CD14-positive monocyte (primary cell): ENCODE results near the gene NOP9. TPM values are rescaled to one million over a fixed set of nuclear protein-coding genes. Genes with fewer than 3 reads are reported as not detected.

Source experiments
- DNase-seq, 3 donors: peaks; one replicate each; pipeline ENCODE4 v3.0.0-alpha.2; 2011 to 2022
- H2AFZ ChIP-seq: 2 replicates; pipeline ENCODE4 v1.6.0; 2012; ENCODE audit warnings: mild to moderate bottlenecking, low read depth, low read length, inconsistent platforms; ENCODE audit not compliant: insufficient read depth, poor library complexity, severe bottlenecking
- H3K27ac ChIP-seq, 2 donors: 1 replicate in 1 of 2; 2 replicates in 1 of 2; pipeline ENCODE4 v1.5.1; 2012 to 2013; ENCODE audit warnings: low read length in 2 of 2, control low read depth in 1 of 2, inconsistent platforms in 1 of 2, low read depth in 1 of 2, mild to moderate bottlenecking in 1 of 2
- H3K27me3 ChIP-seq, 2 donors: one replicate each; pipeline versions ENCODE4 v1.6.0 to v1.6.1; 2011 to 2013; ENCODE audit warnings: low read length in 2 of 2; ENCODE audit not compliant: control insufficient read depth in 2 of 2, insufficient read depth in 2 of 2
- H3K36me3 ChIP-seq, 2 donors: replicated peaks in 1 of 2; 1 replicate in 1 of 2; 2 replicates in 1 of 2; pipeline versions ENCODE4 v1.5.1 to v1.6.1; 2012 to 2013; ENCODE audit warnings: low read length in 2 of 2, control low read depth in 1 of 2, inconsistent platforms in 1 of 2, mild to moderate bottlenecking in 1 of 2; ENCODE audit not compliant: insufficient read depth in 2 of 2, control insufficient read depth in 1 of 2
- H3K4me1 ChIP-seq, 2 donors: 1 replicate in 1 of 2; 2 replicates in 1 of 2; pipeline versions ENCODE4 v1.5.1 to v1.6.1; 2012 to 2013; ENCODE audit warnings: low read length in 2 of 2, control low read depth in 1 of 2, inconsistent platforms in 1 of 2, mild to moderate bottlenecking in 1 of 2, moderate library complexity in 1 of 2; ENCODE audit not compliant: insufficient read depth in 2 of 2, control insufficient read depth in 1 of 2
- H3K4me2 ChIP-seq: replicated peaks from 2 replicates; pipeline ENCODE3; 2012; ENCODE audit warnings: low read length, moderate library complexity, mild to moderate bottlenecking; ENCODE audit not compliant: poor library complexity, severe bottlenecking; ENCODE audit errors: extremely low read depth
- H3K4me3 ChIP-seq, 3 experiments: fragments of 200-600 bp in 1 of 3; sonication (generic) in 1 of 3; replicated peaks in 1 of 3; 1 replicate in 2 of 3; 2 replicates in 1 of 3; pipeline ENCODE4 v1.5.1; 2011 to 2013; ENCODE audit warnings: low read length in 3 of 3, mild to moderate bottlenecking in 3 of 3, control low read depth in 2 of 3, low read depth in 2 of 3, inconsistent platforms in 1 of 3, moderate library complexity in 1 of 3
- H3K79me2 ChIP-seq: 2 replicates; pipeline ENCODE4 v1.6.0; 2012; ENCODE audit warnings: mild to moderate bottlenecking, control low read depth, inconsistent platforms, low read length, moderate library complexity; ENCODE audit not compliant: insufficient read depth
- H3K9ac ChIP-seq: 2 replicates; pipeline ENCODE4 v1.6.0; 2017; ENCODE audit warnings: low read length, mild to moderate bottlenecking; ENCODE audit not compliant: insufficient read depth, poor library complexity, severe bottlenecking
- H3K9me3 ChIP-seq, 2 donors: replicated peaks in 1 of 2; 1 replicate in 1 of 2; 2 replicates in 1 of 2; pipeline versions ENCODE4 v1.5.1 to v1.6.1; 2012 to 2013; ENCODE audit warnings: low read length in 2 of 2, control low read depth in 1 of 2; ENCODE audit not compliant: control insufficient read depth in 1 of 2, insufficient read depth in 1 of 2
- H4K20me1 ChIP-seq: 2 replicates; pipeline ENCODE4 v1.6.0; 2012; ENCODE audit warnings: mild to moderate bottlenecking, low read length, control low read depth, moderate library complexity; ENCODE audit not compliant: insufficient read depth
- H3K27ac Mint-ChIP-seq, 7 donors: one replicate each; pipeline ENCODE4 v1.8.0; 2020; ENCODE audit warnings: mild to moderate bottlenecking in 7 of 7, mixed read lengths in 7 of 7, moderate library complexity in 6 of 7, inconsistent platforms in 2 of 7
- H3K27me3 Mint-ChIP-seq, 3 donors: one replicate each; pipeline ENCODE4 v1.8.0; 2021 to 2022; ENCODE audit warnings: low read depth in 3 of 3, mild to moderate bottlenecking in 3 of 3, mixed read lengths in 3 of 3, moderate library complexity in 3 of 3, inconsistent platforms in 1 of 3
- H3K36me3 Mint-ChIP-seq, 2 donors: one replicate each; pipeline ENCODE4 v1.8.0; 2020; ENCODE audit warnings: mixed read lengths in 2 of 2, inconsistent platforms in 1 of 2, mild to moderate bottlenecking in 1 of 2
- H3K4me1 Mint-ChIP-seq: one replicate; pipeline ENCODE4 v1.8.0; 2020; ENCODE audit warnings: mild to moderate bottlenecking, mixed read lengths
- H3K4me3 Mint-ChIP-seq, 2 donors: one replicate each; pipeline ENCODE4 v1.8.0; 2020; ENCODE audit warnings: mild to moderate bottlenecking in 2 of 2, mixed read lengths in 2 of 2, moderate library complexity in 1 of 2
- H3K9me3 Mint-ChIP-seq, 7 donors: one replicate each; pipeline ENCODE4 v1.8.0; 2020 to 2022; ENCODE audit warnings: mixed read lengths in 7 of 7, mild to moderate bottlenecking in 6 of 7, moderate library complexity in 6 of 7, inconsistent platforms in 2 of 7
- CTCF ChIP-seq: fragments of 200-600 bp; IDR thresholded peaks from one replicate; pipeline ENCODE4 v1.8.0; 2022; ENCODE audit warnings: antibody characterized with exemption, mild to moderate bottlenecking
- WGBS: methylation state at CpG from one replicate; pipeline ENCODE4 v1.1.5; 2013; ENCODE audit warnings: missing lambda C conversion rate; ENCODE audit not compliant: insufficient coverage; 5-methylcytosine and 5-hydroxymethylcytosine counted together
- intact Hi-C, 2 donors: fragments of 100-400 bp; cut with micrococcal nuclease; formaldehyde crosslinking; loops; one replicate each; pipeline versions ENCODE4 v1.15.0 to v1.15.1; 2023
- polyA plus RNA-seq, 3 donors: library from polyadenylated mRNA; depleted of rRNA in 1 of 3; unstranded in 2 of 3; stranded (reverse) in 1 of 3; fragments of 300-500 nt in 2 of 3; fragments of >200 nt in 1 of 3; fragmentation: Illumina TruSeq in 2 of 3; gene quantifications; 1 replicate in 2 of 3; 2 replicates in 1 of 3; pipeline ENCODE4 v1.2.3, GENCODE V29; 2012 to 2021

Gene NOP9
- polyA plus RNA-seq, 3 donors = 1.2 to 16.6 (median 1.3) TPM

- no peak overlapping the region for H3K9ac ChIP-seq
- no peaks in the 10 kb centered on the region for H3K9me3 Mint-ChIP-seq
- H3K4me1 Mint-ChIP-seq = peaks cover 18% of the 10 kb centered on the region
- peaks cover 8 to 10% of the 10 kb centered on the region in 2 donors for H3K4me1 ChIP-seq
- no peak for TF ChIP-seq CTCF
- 97% methylated on average over 9 of the region's 11 CpGs for WGBS
- DNase-seq = no peak
- H3K27ac ChIP-seq = no peak overlapping the region
- no peak overlapping the region for H3K4me3 Mint-ChIP-seq
- no peak overlapping the region for H3K4me2 ChIP-seq
- H3K27me3 Mint-ChIP-seq = peaks cover 0 to 1% (median 0%) of the 10 kb centered on the region in 3 donors
- H2AFZ ChIP-seq = no peak overlapping the region
- peak overlapping the region in 2 of 7 donors; percentile 52 to 62 for H3K27ac Mint-ChIP-seq
- no peaks in the 10 kb centered on the region for H3K9me3 ChIP-seq
- H4K20me1 ChIP-seq = no peaks in the 10 kb centered on the region
- no peak overlapping the region for H3K4me3 ChIP-seq
- H3K36me3 Mint-ChIP-seq = peaks cover 63 to 69% of the 10 kb centered on the region in 2 donors
- peaks cover 50 to 70% of the 10 kb centered on the region in 2 donors for H3K36me3 ChIP-seq
- no peaks in the 10 kb centered on the region for H3K27me3 ChIP-seq
- intact Hi-C loops = loop anchor here in 1 of 2 donors (10.0 kb wide), 1 partner anchor 177 kb away; the partner anchor contains the start of genes DCAF11 and NRL
- H3K79me2 ChIP-seq = no peaks in the 10 kb centered on the region
Observed at GRCh38 chr14:24292118-24292807, 7.4 kb upstream of the NOP9 start.

GRCh38 chr14:24293525-24293924, 6.1 kb upstream of the NOP9 start:
- intact Hi-C loops = loop anchor here in 1 of 2 donors (10.0 kb wide), 1 partner anchor 179 kb away; the partner anchor contains the start of genes DCAF11 and NRL
- Histone ChIP-seq H3K4me2 (no peak overlapping the region), H3K4me1 (peaks cover 13 to 18% of the 10 kb centered on the region in 2 donors), H3K27ac (peak overlapping the region in 1 of 2 donors; percentile 50), H3K27me3 (no peaks in the 10 kb centered on the region), H3K79me2 (peaks cover 1% of the 10 kb centered on the region), H2AFZ (no peak overlapping the region), H4K20me1 (no peaks in the 10 kb centered on the region), H3K36me3 (peaks cover 50 to 70% of the 10 kb centered on the region in 2 donors), H3K9ac (no peak overlapping the region), H3K4me3 (no peak overlapping the region), H3K9me3 (no peaks in the 10 kb centered on the region)
- no CpG with 5 or more reads among the region's 2 CpGs for WGBS
- Mint-ChIP-seq H3K4me3 (no peak overlapping the region), H3K27ac (no peak overlapping the region), H3K9me3 (peaks cover 0 to 2% (median 0%) of the 10 kb centered on the region in 7 donors), H3K4me1 (peaks cover 18% of the 10 kb centered on the region), H3K27me3 (peaks cover 0 to 1% (median 0%) of the 10 kb centered on the region in 3 donors), H3K36me3 (peaks cover 61 to 62% of the 10 kb centered on the region in 2 donors)
- no peak for DNase-seq
- TF ChIP-seq CTCF = no peak
